VCaP (cell line): ENCODE measurements around the gene JADE1.

Experiments used
- H3K27ac ChIP-seq: fragments of 450-650 bp; 2 replicates; pipeline ENCODE4 v1.5.1; 2017
- CTCF ChIP-seq: fragments of 450-650 bp; conservative IDR thresholded peaks from 2 replicates; pipeline ENCODE4 v1.5.1; 2017; ENCODE audit warnings: mild to moderate bottlenecking, moderate library complexity

The JADE1 gene

GRCh38 chr4:128917781-128918180 is 108.3 kb downstream of the JADE1 start:
- H3K27ac ChIP-seq, result no peak overlapping the region
- TF ChIP-seq CTCF, result no peak

GRCh38 chr4:128921954-128922353 is 112.5 kb downstream of the JADE1 start:
- no peak for TF ChIP-seq CTCF
- H3K27ac ChIP-seq, result no peak overlapping the region
